Colonic mucosa (tissue), 4 donors: ENCODE measurements around the gene ST6GALNAC2. TPM values are rescaled to one million over a fixed set of nuclear protein-coding genes. Genes with fewer than 3 reads are reported as not detected.
"Not testable (repeated sequence)": the region's sequence is repeated elsewhere in the genome, so short reads cannot be mapped to it uniquely, and the experiment has no call there.

Experiments used
- DNase-seq: peaks from one replicate; pipeline ENCODE4 v3.0.0-alpha.2; 2020
- H3K27ac ChIP-seq: fragments of 200-600 bp; one replicate; pipeline ENCODE4 v1.8.0; 2021
- H3K27me3 ChIP-seq: fragments of 200-600 bp; one replicate; pipeline ENCODE4 v1.8.0; 2021
- H3K36me3 ChIP-seq: fragments of 200-600 bp; one replicate; pipeline ENCODE4 v1.8.0; 2021
- H3K4me1 ChIP-seq: fragments of 200-600 bp; one replicate; pipeline ENCODE4 v1.8.0; 2021; ENCODE audit warnings: mild to moderate bottlenecking
- H3K4me3 ChIP-seq: fragments of 200-600 bp; one replicate; pipeline ENCODE4 v1.8.0; 2021
- H3K9ac ChIP-seq, 2 donors: one replicate each; pipeline ENCODE4 v1.7.0; 2013; ENCODE audit warnings: control low read depth in 2 of 2, low read depth in 2 of 2, low read length in 2 of 2
- H3K9me3 ChIP-seq: fragments of 200-600 bp; one replicate; pipeline ENCODE4 v1.8.0; 2021
- CTCF ChIP-seq: fragments of 200-600 bp; IDR thresholded peaks from one replicate; pipeline ENCODE4 v1.8.0; 2022; ENCODE audit warnings: antibody characterized with exemption, mild to moderate bottlenecking
- intact Hi-C: fragments of 100-400 bp; cut with DNase I; formaldehyde crosslinking; loops from one replicate; pipeline ENCODE4 v1.14.1; 2022
- total RNA-seq, 2 donors: library from RNA; stranded (reverse); fragmentation: NEBNext Ultra II Directional in 1 of 2; extraction: Animal tissue kit (Norgen Biotek cat#: 25700) in 1 of 2; gene quantifications; one replicate each; pipeline ENCODE4 v1.2.1, GENCODE V29; 2021
- donor health status: healthy.
- donor health status: DM: no; HTN: no; CAD: no.
- donor health status: DM: no; HTN: no; CAD: no.

ST6GALNAC2 gene
- total RNA-seq, 2 donors from 2014 or later: 3.8 to 6.3 TPM

DNA sequence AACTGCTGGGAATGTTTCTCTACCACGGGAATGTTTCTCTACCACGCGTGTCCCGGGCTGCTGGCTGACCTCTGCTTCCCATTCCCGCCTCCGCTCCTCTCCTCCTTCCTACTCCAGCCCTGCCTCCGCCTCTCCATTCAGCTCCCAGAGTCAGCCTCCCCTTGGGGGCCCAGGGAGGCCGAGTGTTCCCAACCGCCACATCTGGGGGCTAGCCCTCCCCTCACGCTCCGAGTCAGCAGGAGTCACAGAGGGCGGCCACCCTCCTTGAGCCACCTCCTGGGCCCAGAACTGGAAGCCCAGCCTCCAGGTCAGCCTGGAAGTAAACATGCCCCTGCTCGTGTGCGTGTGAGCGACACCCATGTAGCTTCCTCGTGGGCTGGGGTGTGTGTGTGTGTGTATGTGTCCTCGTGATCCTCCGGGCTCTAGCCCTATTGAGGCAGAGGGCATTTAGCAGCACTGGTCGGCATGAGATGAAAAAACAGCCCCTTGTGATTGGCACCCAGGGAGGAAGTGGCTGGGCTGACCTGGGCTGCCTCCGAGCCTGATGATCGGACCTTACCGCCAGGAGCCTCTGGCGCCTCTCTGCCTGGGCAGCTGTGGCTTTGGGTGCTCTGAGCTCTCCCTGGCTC, 55.5 kb downstream of the ST6GALNAC2 start:
- Histone ChIP-seq H3K4me3 (no peak overlapping the region), H3K36me3 (no peaks in the 10 kb centered on the region), H3K4me1 (peaks cover 14% of the 10 kb centered on the region), H3K27me3 (no peaks in the 10 kb centered on the region), H3K9ac (peak overlapping the region; percentile 47 to 48), H3K9me3 (no peaks in the 10 kb centered on the region), H3K27ac (peak overlapping the region; percentile 74)
- no peak for TF ChIP-seq CTCF
- intact Hi-C loops: no loop called here
- no peak for DNase-seq

GRCh38 chr17:76529224-76530094, 56.2 kb downstream of the ST6GALNAC2 start:
- H3K9me3 ChIP-seq: no peaks in the 10 kb centered on the region
- H3K9ac ChIP-seq: peak overlapping the region in 1 of 2 donors; percentile 48
- peak; percentile 71 for DNase-seq
- intact Hi-C loops: loop anchor here (10.0 kb wide), 1 partner anchor 155 kb away; no protein-coding TSS in a partner anchor
- H3K4me3 ChIP-seq: no peak overlapping the region
- TF ChIP-seq CTCF: no peak
- H3K27me3 ChIP-seq: no peaks in the 10 kb centered on the region
- no peaks in the 10 kb centered on the region for H3K36me3 ChIP-seq
- H3K27ac ChIP-seq: peak overlapping the region; percentile 74
- H3K4me1 ChIP-seq: peaks cover 21% of the 10 kb centered on the region

DNA sequence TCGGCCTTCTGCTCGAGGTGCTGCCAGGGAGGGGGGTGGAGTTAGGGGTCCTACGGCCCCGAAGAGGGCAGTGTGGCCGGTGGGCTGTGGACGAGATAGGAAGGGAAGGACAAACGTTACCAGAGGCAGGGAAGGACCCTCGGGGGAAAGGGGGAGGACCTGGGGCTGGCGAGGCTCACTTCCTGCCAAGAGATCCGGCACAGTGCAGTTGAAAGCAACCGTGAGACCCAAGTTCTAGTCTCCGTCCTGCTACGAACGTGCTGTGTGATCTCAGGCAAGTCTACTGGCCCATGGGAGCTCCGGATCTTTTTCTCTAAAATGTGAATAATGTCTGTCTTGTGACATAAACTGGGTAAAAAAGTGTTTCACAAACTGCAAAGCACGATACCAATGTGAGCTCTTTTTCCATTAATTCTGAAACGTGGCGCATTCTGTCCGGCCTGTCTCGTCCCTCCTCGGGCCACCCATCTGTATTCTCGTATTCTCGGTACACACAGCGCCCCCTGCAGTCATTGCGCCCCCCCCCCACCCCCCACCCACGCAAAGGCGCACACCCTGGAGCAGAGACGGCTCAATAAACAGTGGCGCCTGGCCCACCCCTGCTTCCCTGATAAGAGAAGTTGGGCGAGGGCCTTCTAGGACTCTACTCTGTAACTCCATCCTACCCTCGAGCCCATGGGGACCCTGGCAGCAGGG, 57.0 kb downstream of the ST6GALNAC2 start:
- Histone ChIP-seq H3K9me3 (no peaks in the 10 kb centered on the region), H3K4me3 (no peak overlapping the region), H3K27me3 (no peaks in the 10 kb centered on the region), H3K36me3 (no peaks in the 10 kb centered on the region), H3K27ac (peak overlapping the region; percentile 74), H3K4me1 (peaks cover 21% of the 10 kb centered on the region), H3K9ac (peak overlapping the region; percentile 48 to 51)
- no peak for DNase-seq
- intact Hi-C loops: loop anchor here (10.0 kb wide), 1 partner anchor 156 kb away; no protein-coding TSS in a partner anchor
- no peak for TF ChIP-seq CTCF

DNA sequence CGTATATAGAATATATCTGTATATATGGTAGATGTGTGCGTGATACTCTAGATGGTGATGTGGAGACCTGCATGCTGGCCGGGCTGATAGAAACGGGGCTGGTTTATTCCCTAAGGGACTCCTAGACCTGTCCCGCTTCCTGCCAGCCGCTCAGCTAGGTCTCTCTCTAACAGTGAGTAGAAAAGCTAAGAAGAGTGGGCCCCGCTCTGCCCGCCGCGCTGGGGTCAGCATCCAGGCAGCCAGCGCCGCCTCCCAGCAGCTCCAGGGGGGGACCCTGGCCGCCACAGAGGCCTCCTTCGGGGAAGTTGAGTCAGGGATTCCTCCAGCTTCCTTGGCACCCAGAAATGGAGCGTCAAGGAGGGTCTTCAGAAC, 57.5 kb downstream of the ST6GALNAC2 start:
- no peak for DNase-seq
- peak overlapping the region; percentile 40 to 51 for H3K9ac ChIP-seq
- H3K9me3 ChIP-seq: no peaks in the 10 kb centered on the region
- TF ChIP-seq CTCF: no peak
- H3K4me1 ChIP-seq: peaks cover 24% of the 10 kb centered on the region
- H3K27me3 ChIP-seq: no peaks in the 10 kb centered on the region
- no peaks in the 10 kb centered on the region for H3K36me3 ChIP-seq
- peak overlapping the region; percentile 74 for H3K27ac ChIP-seq
- intact Hi-C loops: loop anchor here (10.0 kb wide), 1 partner anchor 157 kb away; no protein-coding TSS in a partner anchor
- H3K4me3 ChIP-seq: no peak overlapping the region

- Histone ChIP-seq H3K36me3 (no peaks in the 10 kb centered on the region), H3K4me1 (peaks cover 27% of the 10 kb centered on the region), H3K9me3 (no peaks in the 10 kb centered on the region), H3K27ac (peak overlapping the region; percentile 74), H3K4me3 (no peak overlapping the region), H3K9ac (no peak overlapping the region), H3K27me3 (no peaks in the 10 kb centered on the region)
- no peak for TF ChIP-seq CTCF
- intact Hi-C loops: loop anchor here (10.0 kb wide), 1 partner anchor 157 kb away; no protein-coding TSS in a partner anchor
- no peak for DNase-seq
Measured at GRCh38 chr17:76527430-76528111, 58.1 kb downstream of the ST6GALNAC2 start.

- H3K27me3 ChIP-seq, H3K9ac ChIP-seq, H3K9me3 ChIP-seq, H3K36me3 ChIP-seq, DNase-seq, H3K4me3 ChIP-seq, H3K27ac ChIP-seq: not testable (repeated sequence)
- peaks cover 27% of the 10 kb centered on the region for H3K4me1 ChIP-seq
- intact Hi-C loops: loop anchor here (10.0 kb wide), 1 partner anchor 158 kb away; no protein-coding TSS in a partner anchor
Measured at GRCh38 chr17:76527016-76527415, 58.6 kb downstream of the ST6GALNAC2 start.

GRCh38 chr17:76525513-76525833, 60.2 kb downstream of the ST6GALNAC2 start:
- peaks cover 27% of the 10 kb centered on the region for H3K4me1 ChIP-seq
- not testable (repeated sequence) for H3K36me3 ChIP-seq, DNase-seq, H3K27me3 ChIP-seq, H3K9me3 ChIP-seq, H3K9ac ChIP-seq, H3K4me3 ChIP-seq, H3K27ac ChIP-seq
- intact Hi-C loops: loop anchor here (10.0 kb wide), 1 partner anchor 159 kb away; no protein-coding TSS in a partner anchor
